SK-N-SH (cell line): Measurements from ENCODE around the gene SETD1B.

Experiments used
- CTCF ChIP-seq: fragments of 200-600 bp; sonication (generic); IDR thresholded peaks from 2 replicates; pipeline ENCODE4 v1.6.1; 2017; ENCODE audit warnings: antibody characterized with exemption, mild to moderate bottlenecking, moderate library complexity
- ELF1 ChIP-seq: IDR thresholded peaks from 2 replicates; pipeline ENCODE4 v1.4.0; 2012
- GATA2 ChIP-seq: sonication (generic); formaldehyde crosslinking; IDR thresholded peaks from 2 replicates; pipeline ENCODE4 v1.5.0; 2020; ENCODE audit warnings: mild to moderate bottlenecking, missing genetic modification reagents
- MXI1 ChIP-seq: IDR thresholded peaks from 2 replicates; pipeline ENCODE4 v1.6.1; 2012; ENCODE audit warnings: mild to moderate bottlenecking, low read depth, low read length, improper control_type of control experiment
- POLR2AphosphoS5 ChIP-seq: IDR thresholded peaks from 2 replicates; pipeline ENCODE4 v1.6.1; 2012; ENCODE audit warnings: low read depth, low read length
- RAD21 ChIP-seq: IDR thresholded peaks from 2 replicates; pipeline ENCODE4 v1.6.1; 2012; ENCODE audit warnings: mild to moderate bottlenecking, low read length
- SIN3A ChIP-seq: IDR thresholded peaks from 2 replicates; pipeline ENCODE4 v1.6.1; 2012; ENCODE audit warnings: low read depth, mild to moderate bottlenecking, low read length, moderate library complexity, borderline replicate concordance
- SMC3 ChIP-seq: IDR thresholded peaks from 2 replicates; pipeline ENCODE4 v1.6.1; 2012; ENCODE audit warnings: low read depth, low read length, improper control_type of control experiment
- USF2 ChIP-seq: fragments of 150-350 bp; IDR thresholded peaks from 2 replicates; pipeline ENCODE4 v1.6.1; 2017; ENCODE audit warnings: antibody characterized with exemption, low read length, low read depth, borderline replicate concordance

GRCh38 chr12:121810234-121810817 lies 6.5 kb downstream of the SETD1B start:
- TF ChIP-seq CTCF, result no peak
- no peak for TF ChIP-seq ELF1
- no peak for TF ChIP-seq RAD21
- no peak for TF ChIP-seq USF2
- no peak for TF ChIP-seq POLR2AphosphoS5
- no peak for TF ChIP-seq SIN3A
- TF ChIP-seq MXI1, result no peak
- no peak for TF ChIP-seq SMC3
- TF ChIP-seq GATA2 (CRISPR knock-in tag), result no peak
